Activated CD4-positive, alpha-beta T cell treated with anti-CD3 and anti-CD28 coated beads for 4 hours (primary cell): ENCODE measurements around the gene SET.
A peak's percentile ranks its signal among the peaks of the same experiment; 100 is the strongest.
"Not testable (repeated sequence)": the region's sequence is repeated elsewhere in the genome, so short reads cannot be mapped to it uniquely, and the experiment has no call there.

Source experiments
- DNase-seq, 2 donors: peaks; one replicate each; pipeline ENCODE4 v3.0.0-alpha.2; 2020

The SET gene

DNA sequence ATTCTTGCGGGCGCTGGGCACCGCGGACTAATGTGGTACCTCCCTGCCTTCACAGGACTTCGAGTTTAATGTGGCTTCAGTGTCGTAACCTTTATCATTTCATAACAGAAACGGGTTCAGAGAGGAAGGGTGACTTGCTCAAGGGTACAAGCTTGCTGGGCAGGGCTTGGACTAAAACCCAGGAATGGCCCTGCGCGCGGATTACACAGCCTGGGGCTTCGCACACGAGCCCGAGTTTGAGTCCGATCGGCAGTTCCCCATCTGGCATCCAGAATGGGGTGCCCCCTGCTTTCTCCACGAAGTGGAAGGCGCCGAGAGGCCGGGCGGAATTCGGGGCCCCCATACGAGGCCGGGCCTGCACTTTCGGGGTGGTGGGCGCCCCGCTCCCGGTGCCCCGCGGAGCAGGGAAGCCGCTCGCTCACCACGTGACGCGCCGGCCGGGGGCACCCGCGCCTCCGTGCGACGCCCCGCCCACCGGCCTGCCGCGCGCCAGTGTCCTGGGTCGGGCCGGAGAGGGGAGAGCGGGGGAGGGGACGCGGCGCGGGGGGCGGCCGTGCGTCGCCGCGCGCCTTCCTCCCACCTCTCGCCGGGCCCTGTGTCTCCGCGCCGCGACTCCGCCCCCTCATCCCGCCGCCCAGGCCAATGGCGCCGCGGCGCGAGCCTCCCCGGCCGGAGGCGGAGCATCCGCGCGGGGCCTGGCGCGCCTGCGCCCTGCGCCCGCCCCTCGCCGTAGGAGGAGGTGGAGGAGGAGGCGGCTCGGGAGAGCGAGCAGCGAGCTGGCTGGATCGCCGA is at the start of gene SET:
Gene SET (plus strand): TSS at position 722 of the 792 bp plus-strand sequence. CDS start 361 bp downstream, outside the sequence.
- peak; percentile 90 to 93 for DNase-seq

DNA sequence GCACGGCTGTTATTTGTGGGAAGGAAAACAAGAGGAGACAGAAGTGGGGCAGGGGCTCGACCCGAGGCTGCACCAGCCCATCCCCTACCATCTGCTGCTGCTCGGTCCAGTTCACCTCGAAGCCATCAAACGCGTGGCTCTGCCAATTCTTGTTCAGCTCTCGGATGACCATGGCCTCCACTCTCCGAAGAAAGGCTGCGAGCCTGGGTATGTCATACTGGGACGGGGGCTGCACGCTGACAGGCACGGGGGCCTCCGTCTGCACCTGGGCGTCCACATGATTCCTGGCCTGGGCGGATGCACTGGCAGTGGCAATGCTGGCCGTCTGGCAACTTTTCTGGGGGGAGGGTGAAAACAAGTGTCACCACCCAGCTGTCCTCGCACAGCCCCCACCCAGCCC is 48.4 kb upstream of the SET start:
- no peak for DNase-seq

DNA sequence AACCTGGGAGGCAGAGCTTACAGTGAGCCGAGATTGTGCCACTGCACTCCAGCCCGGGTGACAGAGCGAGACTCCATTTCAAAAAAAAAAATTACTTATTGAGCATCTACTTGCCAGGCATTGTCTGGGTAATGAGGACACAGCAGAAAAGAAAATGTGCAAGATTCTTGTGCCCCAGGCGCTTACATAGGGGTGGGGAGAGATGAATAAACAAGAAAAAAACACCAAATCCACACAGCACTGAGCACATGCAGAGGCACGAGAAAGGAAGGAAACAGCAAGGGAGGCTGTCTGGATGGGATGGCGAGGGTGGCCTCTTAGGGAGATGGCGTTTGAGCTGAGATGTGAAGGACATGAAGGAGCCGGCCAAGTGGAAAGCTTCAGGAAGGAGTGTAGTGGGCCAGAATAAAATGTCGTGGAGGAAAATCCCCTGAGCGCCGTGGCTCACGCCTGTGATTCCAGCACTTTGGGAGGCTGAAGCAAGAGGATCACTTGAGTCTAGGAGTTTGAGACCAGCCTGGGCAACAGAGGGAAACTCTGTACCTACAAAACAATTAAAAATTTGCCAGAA is 46.3 kb upstream of the SET start:
- no peak for DNase-seq

- no peak for DNase-seq
Measured at GRCh38 chr9:128643519-128644300, 45.3 kb upstream of the SET start.

DNA sequence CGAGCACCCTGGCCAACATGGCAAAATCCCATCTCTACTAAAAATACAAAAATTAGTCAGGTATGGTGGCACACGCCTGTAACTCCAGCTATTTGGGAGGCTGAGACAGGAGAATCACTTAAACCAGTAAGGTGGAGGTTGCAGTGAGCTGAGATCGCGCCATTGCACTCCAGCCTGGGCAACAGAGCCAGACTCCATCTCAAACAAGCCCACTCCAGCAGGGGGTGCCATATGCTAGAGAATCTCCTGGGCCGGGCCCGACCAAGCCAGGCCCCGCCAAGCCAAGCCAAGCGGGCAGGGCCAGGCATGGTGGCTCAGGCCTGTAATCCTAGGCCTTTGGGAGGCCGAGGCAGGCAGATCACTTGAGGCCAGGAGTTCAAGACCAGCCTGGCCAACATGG is 40.8 kb upstream of the SET start:
- DNase-seq, result peak; percentile 66 to 71

DNA sequence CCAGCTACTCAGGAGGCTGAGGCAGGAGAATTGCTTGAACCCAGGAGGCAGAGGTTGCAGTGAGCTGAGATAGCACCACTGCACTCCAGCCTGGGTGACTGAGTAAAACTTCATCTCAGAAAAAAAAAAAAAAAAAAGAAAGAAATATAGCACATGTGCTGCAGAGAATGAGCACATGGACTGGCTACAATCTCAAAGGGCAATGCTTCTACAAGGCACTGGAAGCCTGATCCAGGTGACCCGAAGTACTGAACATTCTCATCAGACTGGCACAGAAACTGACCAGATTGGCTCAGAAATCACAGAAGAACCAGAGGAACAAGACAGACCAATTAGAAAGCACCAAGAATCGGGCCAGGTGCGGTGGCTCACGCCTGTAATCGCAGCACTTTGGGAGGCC is 37.2 kb upstream of the SET start:
- DNase-seq, result no peak

DNA sequence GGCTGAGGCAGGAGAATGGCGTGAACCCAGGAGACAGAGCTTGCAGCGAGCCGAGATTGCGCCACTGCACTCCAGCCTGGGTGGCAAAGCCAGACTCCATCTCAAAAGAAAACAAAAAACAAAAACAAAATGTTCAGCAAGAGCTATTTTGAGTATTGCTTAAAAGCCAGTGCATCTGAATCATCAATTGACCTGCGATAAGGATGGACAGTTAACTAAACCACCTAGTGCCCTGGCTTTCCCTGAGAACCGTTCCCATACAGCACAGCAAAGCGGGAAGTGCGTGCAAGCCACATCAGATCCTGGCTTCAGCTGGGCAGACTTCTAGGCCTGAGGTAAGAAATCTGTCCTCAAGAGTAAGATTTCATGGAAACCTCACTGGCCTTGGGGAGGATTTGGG is 35.1 kb upstream of the SET start:
- DNase-seq, result no peak

GRCh38 chr9:128654481-128654880 is 34.5 kb upstream of the SET start:
- DNase-seq, result no peak

- DNase-seq, result peak; percentile 96 to 97
Measured at GRCh38 chr9:128656416-128657343, 32.3 kb upstream of the SET start, which contains the start of gene DYNC2I2. TSS of gene DYNC2I2 (minus strand) at chr9:128656847. CDS start at chr9:128656726, 121 bp downstream.

DNA sequence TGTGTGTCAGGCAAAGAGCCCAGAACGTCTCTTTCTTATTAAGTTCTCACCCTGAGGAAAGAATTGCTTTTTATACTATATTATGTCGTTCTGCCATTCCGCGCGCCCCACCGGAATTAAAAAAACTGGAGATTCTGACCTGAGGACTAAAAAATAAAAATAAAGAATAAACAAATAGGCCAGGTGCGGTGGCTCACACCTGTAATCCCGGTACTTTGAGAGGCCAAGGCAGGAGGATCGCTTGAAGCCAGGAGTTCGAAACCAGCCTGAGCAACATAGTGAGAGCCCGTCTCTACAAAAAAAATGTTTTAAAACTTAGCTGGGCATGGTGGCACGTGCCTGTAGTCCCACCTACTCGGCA is 31.7 kb upstream of the SET start:
- DNase-seq, result no peak

- no peak for DNase-seq
Measured at GRCh38 chr9:128657796-128658195, 31.2 kb upstream of the SET start.

GRCh38 chr9:128666481-128666941 is 22.5 kb upstream of the SET start:
- DNase-seq, result not testable (repeated sequence)

DNA sequence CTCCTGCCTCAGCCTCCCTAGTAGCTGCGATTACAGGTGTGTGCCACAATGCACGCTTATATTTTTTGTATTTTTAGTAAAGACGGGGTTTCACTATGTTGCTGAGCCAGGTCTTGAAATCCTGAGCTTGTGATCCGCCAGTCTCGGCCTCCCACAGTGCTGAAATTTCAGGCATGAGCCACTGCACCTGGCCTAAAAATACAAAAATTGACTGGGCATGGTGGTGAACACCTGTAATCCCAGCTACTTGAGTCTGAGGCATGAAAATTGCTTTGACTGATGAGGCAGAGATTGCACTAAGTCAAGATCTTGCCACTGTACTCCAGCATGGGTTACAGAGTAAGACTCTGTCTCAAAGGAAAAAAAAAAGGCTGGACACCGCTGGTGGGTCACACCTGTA is 19.2 kb upstream of the SET start:
- no peak for DNase-seq

DNA sequence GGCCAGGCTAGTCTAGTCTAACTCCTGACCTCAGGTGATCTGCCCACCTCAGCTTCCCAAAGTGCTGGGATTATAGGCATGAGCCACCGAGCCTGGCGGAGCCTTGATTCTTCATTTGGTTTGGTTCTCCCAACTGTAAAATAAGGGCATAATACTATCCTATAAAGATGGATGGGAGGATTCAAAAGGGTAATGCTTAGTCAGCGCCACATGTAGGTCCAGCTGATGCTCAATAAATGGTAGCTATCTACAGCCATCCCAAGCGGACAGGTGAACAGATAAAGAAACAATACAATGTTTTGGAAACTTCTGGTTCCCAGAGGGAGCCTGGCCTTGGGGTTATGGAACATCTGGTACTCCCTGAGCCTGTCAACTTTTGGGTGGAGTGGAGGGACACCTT is 13.6 kb upstream of the SET start:
- DNase-seq, result no peak

- no peak for DNase-seq
Measured at GRCh38 chr9:128677794-128678193, 11.2 kb upstream of the SET start.

DNA sequence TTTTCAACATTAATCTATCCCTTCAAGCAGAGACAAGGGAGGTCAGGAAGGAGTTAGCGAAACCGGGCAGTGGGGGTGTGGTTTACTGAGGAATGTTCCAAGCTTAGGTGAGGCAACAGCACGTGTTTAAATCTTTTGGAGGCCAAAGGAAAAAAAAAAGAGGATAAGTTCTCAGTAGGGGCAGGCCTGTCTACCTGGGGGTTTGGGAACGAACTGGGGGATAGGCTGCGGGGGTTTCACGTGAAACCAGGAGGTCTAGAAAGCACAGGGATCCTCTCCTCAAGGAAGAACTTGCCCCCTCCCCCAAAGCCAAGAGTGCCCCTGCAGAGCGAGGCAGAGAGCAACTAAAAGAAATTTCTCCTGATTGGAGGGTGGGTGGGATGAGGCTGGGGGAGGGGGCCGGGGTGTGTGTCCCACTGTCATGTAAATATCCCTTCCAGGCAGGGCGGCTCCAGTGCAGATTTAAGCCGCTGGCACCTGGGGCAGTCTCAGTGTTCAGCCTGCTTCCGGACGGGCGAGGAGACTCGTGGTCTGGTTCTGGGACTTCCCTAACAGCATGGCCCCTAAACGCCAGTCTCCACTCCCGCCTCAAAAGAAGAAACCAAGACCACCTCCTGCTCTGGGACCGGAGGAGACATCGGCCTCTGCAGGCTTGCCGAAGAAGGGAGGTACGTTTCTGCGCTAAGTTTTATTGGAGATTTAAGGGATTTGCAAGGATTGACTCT is 5.5 kb upstream of the SET start:
- no peak for DNase-seq

DNA sequence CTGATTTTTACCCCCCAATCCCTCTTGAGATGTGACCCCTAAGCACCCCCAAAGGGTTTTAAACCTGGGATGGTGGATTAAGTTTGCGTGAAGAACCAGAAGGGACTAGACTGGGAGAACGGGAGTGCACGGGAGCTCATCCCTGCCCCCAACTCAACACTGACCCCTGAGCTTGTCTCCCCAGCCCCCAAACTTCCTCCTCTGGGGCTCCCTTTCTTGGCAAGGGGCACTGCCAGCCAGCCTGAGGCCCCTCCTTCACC is 5.0 kb upstream of the SET start:
- no peak for DNase-seq

DNA sequence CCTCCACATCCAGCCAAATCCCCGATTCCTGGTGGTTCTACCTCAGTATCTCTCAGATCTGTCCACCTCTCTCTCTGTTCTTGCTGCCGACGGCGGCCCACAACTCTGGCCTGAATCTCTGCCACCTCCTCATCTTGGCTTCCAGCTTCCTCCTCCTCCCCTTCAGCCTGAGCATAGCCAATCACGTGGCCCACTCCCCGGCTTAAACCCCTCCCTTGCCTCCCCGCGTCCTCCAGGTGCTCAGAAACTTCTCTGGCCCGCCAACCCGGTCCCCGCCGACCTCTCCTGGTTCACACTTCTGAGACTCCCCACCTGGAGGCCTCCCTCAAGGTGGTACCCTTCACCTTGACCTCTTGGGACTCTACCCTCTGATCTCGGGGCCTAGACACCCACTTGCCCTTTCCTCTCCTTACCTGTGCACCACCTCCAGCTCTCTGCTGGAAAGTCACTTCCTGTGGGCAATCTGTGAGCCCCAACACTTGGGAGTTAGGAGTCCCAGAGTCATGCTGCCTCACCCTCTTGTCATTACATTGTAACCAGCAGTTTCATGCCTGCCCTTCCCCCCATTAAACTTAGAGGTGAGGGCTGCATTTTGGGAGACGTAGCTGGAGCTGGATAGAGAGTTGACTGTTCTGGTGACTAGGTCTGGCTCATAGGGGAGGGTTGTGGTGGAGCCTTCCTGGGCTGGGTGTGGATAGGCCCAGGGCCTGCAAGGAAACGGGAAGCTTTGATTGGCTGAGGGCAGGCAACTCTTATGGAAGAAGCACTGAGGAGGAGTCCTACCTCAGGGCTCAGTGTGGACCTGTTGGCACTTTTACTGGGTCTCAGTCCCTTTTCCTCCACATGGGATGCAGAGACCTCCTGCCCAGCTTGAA is 4.5 kb upstream of the SET start:
- DNase-seq, result peak; percentile 65 to 70

- peak; percentile 39 to 43 for DNase-seq
Measured at GRCh38 chr9:128685636-128686489, 3.2 kb upstream of the SET start.

- no peak for DNase-seq
Measured at GRCh38 chr9:128687453-128687852, 1.6 kb upstream of the SET start.
